HL-60 (cell line): ENCODE measurements around the gene WSB2.

Source experiments
- DNase-seq, 2 experiments: peaks; one replicate each; pipeline ENCODE4 v3.0.0-alpha.2; 2010 to 2020; ENCODE audit warnings: low read depth in 1 of 2, low spot score in 1 of 2
- H3K27ac ChIP-seq: fragments of 250-450 bp; sonication (Bioruptor Pico); replicated peaks from 2 replicates; pipeline ENCODE4 v1.5.1; 2020; ENCODE audit warnings: mild to moderate bottlenecking, moderate library complexity
- H3K27me3 ChIP-seq: fragments of 250-450 bp; sonication (Bioruptor Pico); 2 replicates; pipeline ENCODE4 v1.5.1; 2021; ENCODE audit warnings: mild to moderate bottlenecking, moderate library complexity; ENCODE audit not compliant: insufficient read depth, poor library complexity, severe bottlenecking
- H3K4me3 ChIP-seq: replicated peaks from 2 replicates; pipeline ENCODE4 v1.5.1; 2011; ENCODE audit warnings: mild to moderate bottlenecking, control low read depth, low read length; ENCODE audit not compliant: insufficient read depth
- GABPA ChIP-seq: IDR thresholded peaks from 2 replicates; pipeline ENCODE4 v1.6.1; 2012; ENCODE audit warnings: low read depth
- POLR2AphosphoS5 ChIP-seq: IDR thresholded peaks from 2 replicates; pipeline ENCODE4 v1.6.1; 2012; ENCODE audit warnings: low read depth
- REST ChIP-seq: IDR thresholded peaks from 2 replicates; pipeline ENCODE4 v1.6.1; 2012; ENCODE audit warnings: low read depth; ENCODE audit not compliant: insufficient replicate concordance
- SPI1 ChIP-seq: IDR thresholded peaks from 2 replicates; pipeline ENCODE4 v1.6.1; 2012; ENCODE audit warnings: low read depth, mild to moderate bottlenecking, borderline replicate concordance
- TF ChIP-seq, protein P1 (sequence below): IDR thresholded peaks from one replicate; pipeline ENCODE4 v1.5.1; 2011; ENCODE audit warnings: low read length, control low read depth, inconsistent platforms; ENCODE audit not compliant: insufficient read depth

Gene WSB2

DNA sequence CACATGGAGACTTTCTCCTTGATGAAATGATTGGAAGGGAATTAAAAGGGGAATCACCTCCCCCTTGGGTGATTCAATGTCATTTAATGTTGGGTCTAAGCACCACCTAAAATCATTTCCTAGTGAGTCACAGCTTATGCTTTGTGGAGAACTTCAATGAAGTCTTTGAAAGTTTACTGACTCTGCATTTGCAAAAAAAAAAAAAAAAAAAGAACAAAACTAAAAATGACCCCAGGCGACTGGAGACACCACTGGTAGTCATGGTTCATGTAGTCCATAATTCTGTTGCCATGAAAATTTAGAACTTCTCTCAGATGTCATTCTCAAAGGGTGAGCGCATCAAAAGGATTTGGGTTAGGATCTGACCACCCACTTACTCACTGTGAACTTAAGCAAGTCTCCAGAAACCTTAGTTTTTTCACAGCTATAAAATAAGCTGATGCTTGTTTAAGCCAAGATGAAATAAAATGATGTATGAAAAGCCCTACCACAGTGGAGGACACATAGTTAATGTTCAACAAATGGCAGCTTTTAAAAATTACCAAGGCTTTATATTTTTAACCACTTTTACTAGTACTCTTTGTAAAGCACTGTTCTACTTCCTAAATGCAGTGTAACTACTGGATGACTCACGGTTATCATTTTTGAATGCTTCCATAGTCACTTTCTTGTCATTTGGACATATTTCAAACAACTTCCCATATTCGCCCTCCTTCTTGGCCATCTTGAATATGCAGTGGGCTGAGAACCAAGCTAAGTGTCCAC lies 74.1 kb downstream of the WSB2 start:
- TF ChIP-seq REST (no peak), GABPA (no peak), SPI1 (no peak), POLR2AphosphoS5 (no peak)
- TF ChIP-seq, protein P1, sequence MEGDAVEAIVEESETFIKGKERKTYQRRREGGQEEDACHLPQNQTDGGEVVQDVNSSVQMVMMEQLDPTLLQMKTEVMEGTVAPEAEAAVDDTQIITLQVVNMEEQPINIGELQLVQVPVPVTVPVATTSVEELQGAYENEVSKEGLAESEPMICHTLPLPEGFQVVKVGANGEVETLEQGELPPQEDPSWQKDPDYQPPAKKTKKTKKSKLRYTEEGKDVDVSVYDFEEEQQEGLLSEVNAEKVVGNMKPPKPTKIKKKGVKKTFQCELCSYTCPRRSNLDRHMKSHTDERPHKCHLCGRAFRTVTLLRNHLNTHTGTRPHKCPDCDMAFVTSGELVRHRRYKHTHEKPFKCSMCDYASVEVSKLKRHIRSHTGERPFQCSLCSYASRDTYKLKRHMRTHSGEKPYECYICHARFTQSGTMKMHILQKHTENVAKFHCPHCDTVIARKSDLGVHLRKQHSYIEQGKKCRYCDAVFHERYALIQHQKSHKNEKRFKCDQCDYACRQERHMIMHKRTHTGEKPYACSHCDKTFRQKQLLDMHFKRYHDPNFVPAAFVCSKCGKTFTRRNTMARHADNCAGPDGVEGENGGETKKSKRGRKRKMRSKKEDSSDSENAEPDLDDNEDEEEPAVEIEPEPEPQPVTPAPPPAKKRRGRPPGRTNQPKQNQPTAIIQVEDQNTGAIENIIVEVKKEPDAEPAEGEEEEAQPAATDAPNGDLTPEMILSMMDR: no peak
- Histone ChIP-seq H3K27me3 (no peaks in the 10 kb centered on the region), H3K4me3 (no peak overlapping the region), H3K27ac (no peak overlapping the region)
- no peak for DNase-seq

GRCh38 chr12:117985182-117985581 lies 75.8 kb downstream of the WSB2 start:
- no peaks in the 10 kb centered on the region for H3K27me3 ChIP-seq
- no peak for DNase-seq
- TF ChIP-seq POLR2AphosphoS5 (no peak), SPI1 (no peak), GABPA (no peak), REST (no peak)
- TF ChIP-seq, protein P1: no peak
- H3K27ac ChIP-seq: no peak overlapping the region
- H3K4me3 ChIP-seq: no peak overlapping the region
